SIG-M5 treated with dmso at 0.1 percent for 504 hours (cell line): Measurements from ENCODE around the gene DLG2.
"Not testable (repeated sequence)": the region's sequence is repeated elsewhere in the genome, so short reads cannot be mapped to it uniquely, and the experiment has no call there.

Experiments
- DNase-seq: peaks from one replicate; lab custom pipeline; 2025; ENCODE audit not compliant: unreplicated experiment; lab: John Stamatoyannopoulos, UW

Gene DLG2

GRCh38 chr11:84865791-84866535, 761.2 kb downstream of the DLG2 start:
- no peak for DNase-seq

GRCh38 chr11:84865257-84865656, 761.9 kb downstream of the DLG2 start:
- no peak for DNase-seq

DNA sequence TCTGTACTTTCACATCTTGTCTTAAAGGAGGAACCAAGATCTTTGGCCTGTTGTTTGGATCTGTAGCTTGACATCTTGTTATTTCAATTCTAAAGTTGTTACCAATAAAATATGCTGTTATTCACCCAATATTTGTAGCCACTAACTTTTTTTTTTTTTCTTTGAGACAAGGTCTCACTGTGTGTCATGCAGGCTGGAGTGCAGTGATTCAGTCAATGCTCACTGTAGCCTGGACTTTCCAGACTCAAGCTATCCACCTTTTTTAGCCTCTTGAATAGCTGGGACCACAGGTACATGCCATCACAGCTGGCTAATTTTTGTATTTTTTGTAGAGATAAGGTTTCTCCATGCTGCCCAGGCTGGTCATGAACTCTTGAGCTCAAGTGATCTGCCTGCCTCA, 769.4 kb downstream of the DLG2 start:
- no peak for DNase-seq

- no peak for DNase-seq
These were observed 771.5 kb downstream of the DLG2 start for GRCh38 chr11:84855508-84856245.

GRCh38 chr11:84854498-84854880, 772.7 kb downstream of the DLG2 start:
- no peak for DNase-seq

- DNase-seq: no peak
These were observed 773.2 kb downstream of the DLG2 start for GRCh38 chr11:84853841-84854497.

GRCh38 chr11:84847842-84848241, 779.3 kb downstream of the DLG2 start:
- no peak for DNase-seq

DNA sequence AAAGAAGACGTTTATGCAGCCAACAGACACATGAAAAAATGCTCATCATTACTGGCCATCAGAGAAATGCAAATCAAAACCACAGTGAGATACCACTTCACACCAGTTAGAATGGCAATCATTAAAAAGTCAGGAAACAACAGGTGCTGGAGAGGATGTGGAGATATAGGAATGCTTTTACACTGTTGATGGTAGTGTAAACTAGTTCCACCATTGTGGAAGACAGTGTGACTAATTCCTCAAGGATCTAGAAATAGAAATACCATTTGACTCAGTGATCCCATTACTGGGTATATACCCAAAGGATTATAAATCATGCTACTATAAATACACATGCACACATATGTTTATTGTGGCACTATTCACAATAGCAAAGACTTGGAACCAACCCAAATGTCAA, 786.9 kb downstream of the DLG2 start:
- not testable (repeated sequence) for DNase-seq

DNA sequence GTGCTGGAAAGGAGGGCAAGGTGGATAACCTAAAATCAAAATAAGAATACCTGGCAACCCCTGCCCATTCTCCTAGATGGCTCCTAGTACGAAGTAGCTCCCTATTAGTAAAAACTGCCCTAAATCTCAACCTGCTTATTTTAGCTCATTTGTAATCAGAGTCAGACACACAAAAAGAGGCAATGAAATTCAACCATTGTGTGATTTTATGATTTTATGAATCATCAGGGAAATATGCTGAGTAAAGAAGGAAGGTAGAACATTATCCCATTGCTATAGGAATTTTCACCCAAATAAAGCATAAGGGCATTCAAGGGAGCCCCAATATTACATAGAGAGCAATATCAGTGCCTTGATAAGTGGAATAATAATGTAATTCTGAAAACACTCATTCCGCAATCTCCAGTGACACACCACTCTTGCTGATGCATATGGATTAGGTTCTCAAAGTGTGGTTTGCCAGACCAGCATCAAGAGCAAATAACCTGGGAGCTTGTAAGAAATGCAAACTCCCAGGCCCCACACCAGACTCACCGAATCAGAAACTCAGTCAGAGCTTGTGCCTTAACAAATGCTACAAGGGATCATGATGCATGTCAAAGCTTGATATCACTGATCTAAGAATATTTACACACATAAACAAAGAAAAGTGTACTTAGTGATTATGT, 789.6 kb downstream of the DLG2 start:
- DNase-seq: no peak

- DNase-seq: no peak
These were observed 790.8 kb downstream of the DLG2 start for GRCh38 chr11:84836371-84836770.

GRCh38 chr11:84833488-84834088, 793.6 kb downstream of the DLG2 start:
- no peak for DNase-seq

- no peak for DNase-seq
These were observed 796.8 kb downstream of the DLG2 start for GRCh38 chr11:84830372-84830771.

- no peak for DNase-seq
These were observed 798.0 kb downstream of the DLG2 start for GRCh38 chr11:84829162-84829561.

DNA sequence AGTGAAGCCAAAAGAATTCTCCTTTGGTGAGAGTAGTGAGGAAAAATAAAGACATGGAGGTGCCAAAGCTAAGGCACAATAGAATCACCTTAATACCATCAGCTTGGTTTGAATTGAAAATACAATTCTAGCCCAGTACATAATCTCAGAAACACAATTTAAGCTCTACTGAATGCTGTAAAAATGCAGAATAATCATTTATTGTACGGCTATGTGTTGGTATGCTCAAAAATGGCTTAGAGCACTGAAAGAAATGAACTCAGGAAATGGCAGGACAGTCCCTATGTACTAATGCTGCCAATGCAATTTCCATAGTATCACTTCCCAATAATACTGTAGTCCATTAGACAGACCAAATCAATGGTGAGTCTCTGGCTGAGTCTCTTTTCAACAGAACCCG, 798.5 kb downstream of the DLG2 start:
- no peak for DNase-seq

DNA sequence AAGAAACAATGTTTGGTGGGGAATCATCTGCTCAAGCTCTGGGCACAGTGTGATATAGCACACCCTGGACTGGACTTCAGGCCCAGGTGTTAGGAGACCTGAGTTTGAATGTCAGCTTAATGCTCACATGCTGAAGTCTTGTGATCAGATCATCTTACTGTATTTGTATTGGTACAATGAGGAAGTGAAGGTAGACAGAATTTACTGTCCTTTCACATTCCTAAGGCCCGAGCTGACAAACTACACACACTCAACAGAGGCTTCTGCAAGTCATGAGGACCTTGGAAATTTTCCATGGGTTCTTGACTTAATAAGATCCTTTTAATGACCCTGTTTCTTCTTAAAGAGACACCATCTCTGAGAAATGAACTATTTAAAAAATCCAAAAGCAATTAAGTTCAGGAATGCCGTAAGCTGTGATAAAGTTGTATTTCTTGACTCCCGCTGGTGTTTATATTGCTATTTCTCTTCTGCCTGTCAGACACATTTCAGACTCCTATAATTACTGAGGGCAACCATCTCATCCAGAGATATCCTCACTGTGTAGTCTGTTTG, 802.0 kb downstream of the DLG2 start:
- DNase-seq: peak; percentile 50

- peak; percentile 27 for DNase-seq
These were observed 802.5 kb downstream of the DLG2 start for GRCh38 chr11:84824624-84825023.

GRCh38 chr11:84819537-84819936, 807.6 kb downstream of the DLG2 start:
- no peak for DNase-seq

- DNase-seq: no peak
These were observed 808.0 kb downstream of the DLG2 start for GRCh38 chr11:84819128-84819527.

DNA sequence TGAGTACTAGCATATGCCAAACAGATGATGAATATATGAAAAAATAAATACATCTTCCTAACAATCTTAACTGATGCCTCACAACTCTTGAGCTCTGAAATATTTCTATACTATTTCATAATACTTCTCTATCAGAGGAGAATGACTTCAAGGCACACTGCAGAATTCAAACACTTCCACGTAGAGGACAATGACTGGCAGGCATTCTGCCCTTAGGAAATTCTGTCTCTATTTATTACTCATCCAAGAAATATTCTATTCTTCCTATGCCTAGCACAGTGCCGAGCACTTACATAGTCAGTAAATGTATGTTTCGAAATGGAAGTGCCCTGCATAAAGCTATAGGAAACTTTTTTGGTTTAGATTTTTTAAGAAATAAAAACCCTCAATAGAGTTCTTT, 809.1 kb downstream of the DLG2 start:
- no peak for DNase-seq

DNA sequence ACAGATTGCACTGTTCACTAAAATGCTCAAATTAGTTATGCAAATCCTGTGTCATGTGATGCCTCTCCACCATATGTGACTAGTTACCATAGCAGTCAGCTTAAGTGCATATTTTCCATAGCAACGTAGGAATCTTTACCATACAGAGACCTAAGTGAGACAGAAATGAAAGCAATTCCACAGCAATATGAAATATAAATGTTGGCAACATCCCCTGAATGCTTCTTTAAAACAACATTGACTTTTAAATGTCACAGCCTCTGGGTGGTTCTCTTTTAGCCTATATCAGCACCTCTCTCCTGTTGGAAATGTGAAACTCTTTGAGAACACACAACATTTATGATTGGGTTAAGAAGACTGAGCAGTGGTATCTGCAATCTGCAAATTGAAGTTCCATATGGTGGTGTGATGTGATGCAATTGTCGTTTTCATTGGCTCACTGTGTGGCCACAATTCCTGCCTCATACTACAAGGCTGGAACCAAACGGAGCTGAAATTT, 814.6 kb downstream of the DLG2 start:
- no peak for DNase-seq

DNA sequence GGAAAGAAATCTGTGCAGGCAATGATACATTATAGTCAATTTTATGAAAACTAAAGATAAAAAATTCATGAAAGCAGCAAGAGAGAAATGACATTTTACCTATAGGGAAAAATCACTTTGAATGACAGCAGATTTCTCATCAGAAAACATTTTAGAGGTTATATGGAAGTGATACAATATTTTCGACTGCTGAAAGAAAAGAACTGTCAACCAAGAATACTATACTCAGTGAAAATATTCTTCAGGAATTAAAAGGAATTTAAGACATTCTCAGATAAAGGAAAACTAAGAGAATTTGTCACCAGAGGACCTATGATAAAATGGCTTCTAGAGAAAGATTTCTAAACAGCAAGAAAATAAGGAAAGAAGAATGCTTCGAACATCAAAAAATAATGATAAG, 820.8 kb downstream of the DLG2 start:
- DNase-seq: no peak
